Measurements from ENCODE around the gene TVP23A.
"Not testable (repeated sequence)": the region's sequence is repeated elsewhere in the genome, so short reads cannot be mapped to it uniquely, and the experiment has no call there.

TVP23A gene

GRCh38 chr16:10744370-10745030 is 74.1 kb downstream of the TVP23A start:
- POLR2A ChIA-PET = interaction anchor here (1.1 kb wide), 1 partner anchor 143 kb away, joined by 4 read pairs; no protein-coding TSS in a partner anchor
- CTCF ChIA-PET = interaction anchor here (1.6 kb wide), 1 partner anchor 175 kb away, joined by 3 read pairs; no protein-coding TSS in a partner anchor
- 44% methylated on average over 17 of the region's 17 CpGs for WGBS (ENCODE audit: insufficient coverage)

GRCh38 chr16:10743610-10744369 is 74.8 kb downstream of the TVP23A start, which contains the start of gene NUBP1:
NUBP1 (plus strand) TSS chr16:10743842; CDS start chr16:10743864, 22 bp downstream.
- Histone ChIP-seq H3K36me3 (ENCODE audit: control insufficient read depth in 4 of 4, insufficient read depth in 4 of 4, low read length in 3 of 4) (peaks cover 3 to 19% (median 12%) of the 10 kb centered on the region in 4 experiments), H3K9me3 (ENCODE audit: control extremely low read depth in 1 of 5, control insufficient read depth in 4 of 5, insufficient read depth in 2 of 5, low read depth in 1 of 5, low read length in 4 of 5) (no peaks in the 10 kb centered on the region), H3K27ac (ENCODE audit: insufficient read depth in 1 of 2, low read depth in 1 of 2, low read length in 2 of 2, poor library complexity in 1 of 2, severe bottlenecking in 2 of 2) (peak within 1 kb of the TSS; percentile 93 to 97), H3K4me3 (ENCODE audit: control insufficient read depth in 1 of 7, extremely low read depth in 1 of 7, insufficient read depth in 4 of 7, low read depth in 2 of 7, low read length in 6 of 7) (peak within 1 kb of the TSS; percentile 72 to 93 (median 80)), H3K27me3 (replicated peaks in 2 of 5; ENCODE audit: control insufficient read depth in 4 of 5, insufficient read depth in 5 of 5, low read length in 4 of 5) (no peaks in the 10 kb centered on the region), H3K4me1 (ENCODE audit: control extremely low read depth in 1 of 4, control insufficient read depth in 4 of 4, insufficient read depth in 4 of 4, low read length in 3 of 4) (peaks cover 5 to 18% (median 14%) of the 10 kb centered on the region in 4 experiments)
- ChIA-PET POLR2A (interaction anchor here (1.1 kb wide), 1 partner anchor 143 kb away, joined by 4 read pairs; no protein-coding TSS in a partner anchor), CTCF (interaction anchor here (1.6 kb wide), 1 partner anchor 175 kb away, joined by 3 read pairs; no protein-coding TSS in a partner anchor)
- under 1% methylated on average over 52 of the region's 57 CpGs for WGBS (ENCODE audit: insufficient coverage)
- DNase-seq = peak; percentile 98 to 99 (median 99)

More at GRCh38 chr16:10744370-10745030, 74.1 kb downstream of the TVP23A start:
- H3K4me1 ChIP-seq (ENCODE audit: control extremely low read depth in 1 of 4, control insufficient read depth in 4 of 4, insufficient read depth in 4 of 4, low read length in 3 of 4) = peaks cover 5 to 18% (median 14%) of the 10 kb centered on the region in 4 experiments
- H3K36me3 ChIP-seq (ENCODE audit: control insufficient read depth in 4 of 4, insufficient read depth in 4 of 4, low read length in 3 of 4) = peaks cover 3 to 25% (median 18%) of the 10 kb centered on the region in 4 experiments
- H3K27ac ChIP-seq (ENCODE audit: insufficient read depth in 1 of 2, low read depth in 1 of 2, low read length in 2 of 2, poor library complexity in 1 of 2, severe bottlenecking in 2 of 2) = peak overlapping the region in 1 of 2 experiments; percentile 97
- no peak for DNase-seq
- H3K9me3 ChIP-seq (ENCODE audit: control extremely low read depth in 1 of 5, control insufficient read depth in 4 of 5, insufficient read depth in 2 of 5, low read depth in 1 of 5, low read length in 4 of 5) = no peaks in the 10 kb centered on the region
- H3K4me3 ChIP-seq (ENCODE audit: control insufficient read depth in 1 of 7, extremely low read depth in 1 of 7, insufficient read depth in 4 of 7, low read depth in 2 of 7, low read length in 6 of 7) = peak overlapping the region in 6 of 7 experiments; percentile 53 to 93 (median 76)
- H3K27me3 ChIP-seq (replicated peaks in 2 of 5; ENCODE audit: control insufficient read depth in 4 of 5, insufficient read depth in 5 of 5, low read length in 4 of 5) = no peaks in the 10 kb centered on the region

GRCh38 chr16:10743227-10743609 is 75.4 kb downstream of the TVP23A start:
- Histone ChIP-seq H3K36me3 (ENCODE audit: control insufficient read depth in 4 of 4, insufficient read depth in 4 of 4, low read length in 3 of 4) (peaks cover 0 to 16% (median 9%) of the 10 kb centered on the region in 4 experiments), H3K4me3 (ENCODE audit: control insufficient read depth in 1 of 7, extremely low read depth in 1 of 7, insufficient read depth in 4 of 7, low read depth in 2 of 7, low read length in 6 of 7) (peak overlapping the region in 6 of 7 experiments; percentile 66 to 93 (median 78)), H3K9me3 (ENCODE audit: control extremely low read depth in 1 of 5, control insufficient read depth in 4 of 5, insufficient read depth in 2 of 5, low read depth in 1 of 5, low read length in 4 of 5) (no peaks in the 10 kb centered on the region), H3K4me1 (ENCODE audit: control extremely low read depth in 1 of 4, control insufficient read depth in 4 of 4, insufficient read depth in 4 of 4, low read length in 3 of 4) (peaks cover 5 to 18% (median 14%) of the 10 kb centered on the region in 4 experiments), H3K27me3 (replicated peaks in 2 of 5; ENCODE audit: control insufficient read depth in 4 of 5, insufficient read depth in 5 of 5, low read length in 4 of 5) (no peaks in the 10 kb centered on the region), H3K27ac (ENCODE audit: insufficient read depth in 1 of 2, low read depth in 1 of 2, low read length in 2 of 2, poor library complexity in 1 of 2, severe bottlenecking in 2 of 2) (peak overlapping the region; percentile 93 to 97)
- 15% methylated on average over 3 of the region's 5 CpGs for WGBS (ENCODE audit: insufficient coverage)
- ChIA-PET CTCF (interaction anchor here (1.0 to 1.6 kb wide), 3 partner anchors 174 to 228 kb away, joined by 3 to 4 read pairs (median 3); no protein-coding TSS in a partner anchor), POLR2A (interaction anchor here (1.1 kb wide), 1 partner anchor 144 kb away, joined by 4 read pairs; no protein-coding TSS in a partner anchor)
- DNase-seq = no peak

GRCh38 chr16:10741844-10742243 is 76.8 kb downstream of the TVP23A start:
- ChIA-PET POLR2A (no interaction called here), CTCF (interaction anchor here (1.1 kb wide), 1 partner anchor 226 kb away, joined by 4 read pairs; no protein-coding TSS in a partner anchor)
- H3K4me3 ChIP-seq (ENCODE audit: control insufficient read depth in 1 of 7, extremely low read depth in 1 of 7, insufficient read depth in 4 of 7, low read depth in 2 of 7, low read length in 6 of 7) = no peak overlapping the region
- peaks cover 0 to 8% (median 2%) of the 10 kb centered on the region in 4 experiments for H3K36me3 ChIP-seq (ENCODE audit: control insufficient read depth in 4 of 4, insufficient read depth in 4 of 4, low read length in 3 of 4)
- H3K9me3 ChIP-seq (ENCODE audit: control extremely low read depth in 1 of 5, control insufficient read depth in 4 of 5, insufficient read depth in 2 of 5, low read depth in 1 of 5, low read length in 4 of 5) = no peaks in the 10 kb centered on the region
- WGBS (ENCODE audit: insufficient coverage) = 80% methylated on average over 4 of the region's 4 CpGs
- H3K27me3 ChIP-seq (replicated peaks in 2 of 5; ENCODE audit: control insufficient read depth in 4 of 5, insufficient read depth in 5 of 5, low read length in 4 of 5) = no peaks in the 10 kb centered on the region
- no peak overlapping the region for H3K27ac ChIP-seq (ENCODE audit: insufficient read depth in 1 of 2, low read depth in 1 of 2, low read length in 2 of 2, poor library complexity in 1 of 2, severe bottlenecking in 2 of 2)
- DNase-seq = no peak
- peaks cover 5 to 23% (median 16%) of the 10 kb centered on the region in 4 experiments for H3K4me1 ChIP-seq (ENCODE audit: control extremely low read depth in 1 of 4, control insufficient read depth in 4 of 4, insufficient read depth in 4 of 4, low read length in 3 of 4)

GRCh38 chr16:10741249-10741648 is 77.3 kb downstream of the TVP23A start:
- H3K27me3 ChIP-seq (replicated peaks in 2 of 5; ENCODE audit: control insufficient read depth in 4 of 5, insufficient read depth in 5 of 5, low read length in 4 of 5); H3K27ac ChIP-seq (ENCODE audit: insufficient read depth in 1 of 2, low read depth in 1 of 2, low read length in 2 of 2, poor library complexity in 1 of 2, severe bottlenecking in 2 of 2); H3K9me3 ChIP-seq (ENCODE audit: control extremely low read depth in 1 of 5, control insufficient read depth in 4 of 5, insufficient read depth in 2 of 5, low read depth in 1 of 5, low read length in 4 of 5); POLR2A ChIA-PET; H3K4me3 ChIP-seq (ENCODE audit: control insufficient read depth in 1 of 7, extremely low read depth in 1 of 7, insufficient read depth in 4 of 7, low read depth in 2 of 7, low read length in 6 of 7); H3K36me3 ChIP-seq (ENCODE audit: control insufficient read depth in 4 of 4, insufficient read depth in 4 of 4, low read length in 3 of 4); DNase-seq: not testable (repeated sequence)
- CTCF ChIA-PET = interaction anchor here (1.5 to 7.6 kb wide), 3 partner anchors 177 to 426 kb away, joined by 3 to 80 read pairs (median 8); no protein-coding TSS in a partner anchor
- peaks cover 5 to 23% (median 16%) of the 10 kb centered on the region in 4 experiments for H3K4me1 ChIP-seq (ENCODE audit: control extremely low read depth in 1 of 4, control insufficient read depth in 4 of 4, insufficient read depth in 4 of 4, low read length in 3 of 4)
- 98% methylated on average over 8 of the region's 10 CpGs for WGBS (ENCODE audit: insufficient coverage)

- DNase-seq = no peak
- 80% methylated on average over 2 of the region's 2 CpGs for WGBS (ENCODE audit: insufficient coverage)
Measured at GRCh38 chr16:10740845-10741208, 77.8 kb downstream of the TVP23A start.

More at GRCh38 chr16:10740845-10741208, 77.8 kb downstream of the TVP23A start:
- Histone ChIP-seq H3K27ac (ENCODE audit: insufficient read depth in 1 of 2, low read depth in 1 of 2, low read length in 2 of 2, poor library complexity in 1 of 2, severe bottlenecking in 2 of 2) (no peak overlapping the region), H3K27me3 (replicated peaks in 2 of 5; ENCODE audit: control insufficient read depth in 4 of 5, insufficient read depth in 5 of 5, low read length in 4 of 5) (no peaks in the 10 kb centered on the region), H3K36me3 (ENCODE audit: control insufficient read depth in 4 of 4, insufficient read depth in 4 of 4, low read length in 3 of 4) (peaks cover 0 to 6% (median 1%) of the 10 kb centered on the region in 4 experiments), H3K4me1 (ENCODE audit: control extremely low read depth in 1 of 4, control insufficient read depth in 4 of 4, insufficient read depth in 4 of 4, low read length in 3 of 4) (peaks cover 5 to 23% (median 16%) of the 10 kb centered on the region in 4 experiments), H3K9me3 (ENCODE audit: control extremely low read depth in 1 of 5, control insufficient read depth in 4 of 5, insufficient read depth in 2 of 5, low read depth in 1 of 5, low read length in 4 of 5) (no peaks in the 10 kb centered on the region), H3K4me3 (ENCODE audit: control insufficient read depth in 1 of 7, extremely low read depth in 1 of 7, insufficient read depth in 4 of 7, low read depth in 2 of 7, low read length in 6 of 7) (no peak overlapping the region)
- POLR2A ChIA-PET = no interaction called here
- CTCF ChIA-PET = interaction anchor here (1.5 to 7.6 kb wide), 3 partner anchors 177 to 426 kb away, joined by 3 to 80 read pairs (median 8); no protein-coding TSS in a partner anchor
